Activated naive CD8-positive, alpha-beta T cell treated with anti-CD3 and anti-CD28 coated beads for 36 hours (primary cell): ENCODE measurements around the gene SLC6A3. TPM values are rescaled to one million over a fixed set of nuclear protein-coding genes. Genes with fewer than 3 reads are reported as not detected.

Experiments used
- DNase-seq: peaks from one replicate; pipeline ENCODE4 v3.0.0; 2021
- H3K27ac Mint-ChIP-seq: one replicate; pipeline ENCODE4 v1.8.0; 2022; ENCODE audit warnings: mild to moderate bottlenecking, moderate library complexity, mixed read lengths
- H3K27me3 Mint-ChIP-seq: one replicate; pipeline ENCODE4 v1.8.0; 2022; ENCODE audit warnings: mild to moderate bottlenecking, mixed read lengths
- H3K36me3 Mint-ChIP-seq: one replicate; pipeline ENCODE4 v1.8.0; 2021; ENCODE audit warnings: mild to moderate bottlenecking, mixed read lengths
- H3K4me1 Mint-ChIP-seq: one replicate; pipeline ENCODE4 v1.8.0; 2021; ENCODE audit warnings: mixed read lengths
- H3K4me3 Mint-ChIP-seq: one replicate; pipeline ENCODE4 v1.8.0; 2022; ENCODE audit warnings: mild to moderate bottlenecking, moderate library complexity, mixed read lengths
- H3K9me3 Mint-ChIP-seq: one replicate; pipeline ENCODE4 v1.8.0; 2022; ENCODE audit warnings: mixed read lengths
- total RNA-seq, 2 experiments: library from RNA; stranded (reverse); gene quantifications; one replicate each; pipeline ENCODE4 v1.2.3, GENCODE V29; 2021

Gene SLC6A3
- total RNA-seq, 2 experiments from 2014 or later: not detected

DNA sequence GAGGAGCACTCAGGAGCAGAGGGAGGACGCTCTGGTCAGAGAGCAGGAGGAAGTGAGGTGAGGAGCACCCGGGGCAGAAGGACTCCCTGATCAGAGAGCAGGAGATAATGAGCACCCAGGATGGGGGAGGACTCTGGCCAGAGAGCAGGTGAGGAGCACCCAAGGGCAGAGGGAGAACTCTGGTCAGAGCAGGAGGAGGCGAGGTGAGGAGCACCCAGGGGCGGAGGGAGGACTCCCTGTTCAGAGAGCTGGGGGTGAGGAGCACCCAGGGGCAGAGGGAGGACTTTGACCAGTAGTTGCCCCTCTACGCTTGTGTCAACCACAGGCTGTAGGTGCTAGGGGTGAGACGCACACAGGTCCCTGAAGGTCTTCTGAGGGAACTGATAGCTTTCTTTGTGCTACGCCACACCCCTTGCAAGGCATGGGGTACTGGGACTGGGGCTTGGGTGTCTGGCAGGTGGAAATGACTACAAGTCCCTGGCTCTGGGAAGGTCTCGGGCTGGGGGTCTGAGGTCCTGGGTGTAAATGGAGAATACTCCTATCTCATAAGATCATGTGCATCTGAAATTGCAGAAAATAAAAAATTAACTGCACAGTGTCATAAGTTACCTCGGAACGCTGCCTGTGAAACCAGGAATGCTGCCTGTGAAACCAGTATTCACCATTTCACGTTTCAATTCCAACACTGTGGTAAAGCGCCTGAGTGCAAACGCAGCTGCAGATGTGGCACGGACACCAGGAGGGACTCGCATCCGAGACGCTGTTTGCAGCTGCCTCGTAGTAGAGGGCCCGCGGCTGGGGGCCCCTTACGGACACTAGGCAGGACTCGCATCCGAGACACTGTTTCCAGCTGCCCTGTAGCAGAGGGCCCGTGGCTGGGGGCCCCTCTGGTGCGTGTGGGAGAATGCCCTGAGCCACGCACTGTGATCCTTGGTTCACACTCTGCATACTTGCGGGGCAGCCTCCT, 27.0 kb upstream of the SLC6A3 start:
- Mint-ChIP-seq H3K4me1 (no peaks in the 10 kb centered on the region), H3K27ac (no peak overlapping the region), H3K4me3 (no peak overlapping the region), H3K9me3 (no peaks in the 10 kb centered on the region), H3K27me3 (no peaks in the 10 kb centered on the region), H3K36me3 (peaks cover 16% of the 10 kb centered on the region)
- DNase-seq: no peak

- Mint-ChIP-seq H3K4me1 (no peaks in the 10 kb centered on the region), H3K36me3 (peaks cover 19% of the 10 kb centered on the region), H3K9me3 (no peaks in the 10 kb centered on the region), H3K27ac (no peak overlapping the region), H3K27me3 (no peaks in the 10 kb centered on the region), H3K4me3 (no peak overlapping the region)
- DNase-seq: no peak
Observed at GRCh38 chr5:1471240-1471853, 26.1 kb upstream of the SLC6A3 start.

GRCh38 chr5:1470762-1471211, 25.5 kb upstream of the SLC6A3 start:
- Mint-ChIP-seq H3K27me3 (no peaks in the 10 kb centered on the region), H3K27ac (no peak overlapping the region), H3K36me3 (peaks cover 22% of the 10 kb centered on the region), H3K9me3 (peaks cover 1% of the 10 kb centered on the region), H3K4me1 (no peaks in the 10 kb centered on the region), H3K4me3 (no peak overlapping the region)
- DNase-seq: no peak

GRCh38 chr5:1468629-1469527, 23.6 kb upstream of the SLC6A3 start:
- Mint-ChIP-seq H3K27me3 (no peaks in the 10 kb centered on the region), H3K27ac (no peak overlapping the region), H3K9me3 (peaks cover 11% of the 10 kb centered on the region), H3K36me3 (peaks cover 40% of the 10 kb centered on the region), H3K4me3 (no peak overlapping the region), H3K4me1 (no peaks in the 10 kb centered on the region)
- no peak for DNase-seq

DNA sequence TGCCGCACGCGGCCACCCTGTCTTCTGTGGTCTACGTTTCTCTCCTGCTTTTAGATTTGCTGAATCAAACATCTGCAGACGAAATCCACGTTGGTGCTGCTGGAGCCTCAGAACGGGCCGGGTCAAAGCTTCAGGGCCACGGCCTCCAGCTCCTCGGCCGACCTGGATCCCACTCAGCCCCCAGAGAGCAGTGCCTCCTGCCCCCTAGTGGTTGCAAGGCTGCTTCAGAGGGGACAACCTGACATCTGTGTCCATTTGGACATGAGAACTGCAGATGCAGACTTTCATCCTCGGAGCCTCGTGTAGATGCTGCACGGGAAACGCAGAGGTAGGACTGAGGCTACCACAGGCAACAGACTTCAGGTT, 23.0 kb upstream of the SLC6A3 start:
- Mint-ChIP-seq H3K4me1 (no peaks in the 10 kb centered on the region), H3K36me3 (peaks cover 40% of the 10 kb centered on the region), H3K9me3 (peaks cover 11% of the 10 kb centered on the region), H3K27me3 (no peaks in the 10 kb centered on the region), H3K27ac (no peak overlapping the region), H3K4me3 (no peak overlapping the region)
- peak; percentile 37 for DNase-seq

DNA sequence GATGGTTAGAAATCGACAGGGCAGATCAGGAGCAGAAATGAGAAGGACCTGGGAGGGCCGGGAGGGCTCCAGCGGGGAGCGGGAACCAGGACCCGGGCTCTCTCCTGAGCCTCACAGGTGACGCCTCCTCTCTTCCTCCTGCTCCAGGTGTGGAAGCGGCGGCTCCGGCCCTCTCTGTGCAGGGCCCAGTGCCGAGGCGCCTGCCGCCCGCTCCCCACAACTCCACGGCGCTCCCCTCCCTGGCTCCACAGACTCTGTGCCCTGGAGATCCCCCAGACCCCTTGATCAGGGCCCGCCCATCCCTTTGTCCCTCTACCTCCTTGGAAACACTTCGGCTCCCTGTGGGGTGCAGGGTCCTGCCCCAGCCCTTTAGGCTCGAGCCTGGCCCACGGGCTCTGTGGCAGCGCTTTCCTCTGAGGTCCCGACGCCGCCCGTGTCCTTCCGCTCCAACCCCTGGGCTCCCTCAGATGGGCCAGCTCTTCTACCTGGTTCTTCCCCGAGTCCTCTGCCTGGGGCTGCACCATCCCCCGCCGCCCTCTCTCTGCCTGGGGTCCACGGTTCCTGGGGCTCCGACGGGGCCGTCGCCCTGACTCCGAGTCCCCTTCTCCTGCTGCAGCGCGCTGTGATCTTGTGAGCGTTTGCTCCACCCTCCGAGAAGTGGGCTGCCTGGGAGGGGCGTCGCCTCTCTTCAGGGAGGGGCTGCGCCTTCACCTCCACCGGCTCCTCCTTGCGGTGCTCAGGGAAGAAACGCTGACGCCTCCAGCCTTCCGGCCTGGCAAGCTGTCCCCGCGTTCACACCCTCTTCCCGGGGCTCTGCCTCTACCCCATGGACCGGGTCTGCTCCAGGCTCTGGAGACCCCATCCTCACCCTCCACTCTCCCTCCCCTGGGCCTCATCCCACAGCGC, 22.4 kb upstream of the SLC6A3 start:
- DNase-seq: no peak
- no peaks in the 10 kb centered on the region for H3K4me1 Mint-ChIP-seq
- no peak overlapping the region for H3K4me3 Mint-ChIP-seq
- no peaks in the 10 kb centered on the region for H3K27me3 Mint-ChIP-seq
- peaks cover 39% of the 10 kb centered on the region for H3K36me3 Mint-ChIP-seq
- no peak overlapping the region for H3K27ac Mint-ChIP-seq
- H3K9me3 Mint-ChIP-seq: peaks cover 11% of the 10 kb centered on the region

GRCh38 chr5:1466631-1467265, 21.5 kb upstream of the SLC6A3 start:
- DNase-seq: no peak
- H3K4me1 Mint-ChIP-seq: no peaks in the 10 kb centered on the region
- no peaks in the 10 kb centered on the region for H3K27me3 Mint-ChIP-seq
- H3K9me3 Mint-ChIP-seq: peaks cover 11% of the 10 kb centered on the region
- no peak overlapping the region for H3K4me3 Mint-ChIP-seq
- peaks cover 36% of the 10 kb centered on the region for H3K36me3 Mint-ChIP-seq
- no peak overlapping the region for H3K27ac Mint-ChIP-seq

DNA sequence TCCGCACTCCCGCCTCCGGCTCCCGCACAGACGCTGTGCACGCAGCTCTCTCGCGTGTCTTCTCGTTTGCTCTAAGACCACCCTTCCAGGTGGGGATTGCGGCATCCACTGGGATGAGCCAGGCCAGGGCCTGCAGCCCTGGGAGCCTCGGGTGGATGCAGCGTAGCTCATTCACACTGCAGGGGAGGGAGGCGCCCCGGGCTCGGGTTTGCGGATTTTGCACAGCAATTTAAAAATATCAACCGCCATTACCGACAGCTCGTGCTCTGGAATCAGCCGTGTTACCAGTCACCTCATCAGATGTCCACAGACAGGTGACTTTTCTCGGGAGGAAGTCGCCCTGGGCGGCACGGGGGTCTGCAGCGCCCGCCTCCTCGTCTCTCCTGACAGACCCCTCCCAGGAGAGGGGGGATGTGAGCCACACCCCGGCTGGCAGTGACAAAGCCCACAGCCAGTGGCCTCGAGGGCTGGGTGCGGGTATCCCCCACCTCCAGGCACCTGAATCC, 20.8 kb upstream of the SLC6A3 start:
- Mint-ChIP-seq H3K36me3 (peaks cover 31% of the 10 kb centered on the region), H3K27me3 (no peaks in the 10 kb centered on the region), H3K9me3 (peaks cover 11% of the 10 kb centered on the region), H3K4me1 (no peaks in the 10 kb centered on the region), H3K27ac (no peak overlapping the region), H3K4me3 (no peak overlapping the region)
- no peak for DNase-seq

DNA sequence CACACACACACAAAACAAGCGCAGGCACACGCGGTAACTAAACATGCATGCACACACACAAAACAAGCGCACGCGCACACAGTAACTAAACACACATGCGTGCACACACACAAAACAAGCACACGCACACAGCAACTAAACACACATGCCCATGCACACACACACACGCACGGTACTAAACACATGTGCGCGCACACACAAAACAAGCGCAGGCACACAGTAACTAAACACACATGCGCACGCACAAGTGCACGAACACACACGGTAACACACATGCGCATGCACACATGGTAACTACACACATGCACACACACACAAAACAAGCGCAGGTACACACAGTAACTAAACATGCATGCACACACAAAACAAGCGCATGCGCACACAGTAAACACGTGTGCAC, 19.9 kb upstream of the SLC6A3 start:
- Mint-ChIP-seq H3K27ac (no peak overlapping the region), H3K36me3 (peaks cover 33% of the 10 kb centered on the region), H3K9me3 (peaks cover 11% of the 10 kb centered on the region), H3K4me1 (no peaks in the 10 kb centered on the region), H3K27me3 (no peaks in the 10 kb centered on the region), H3K4me3 (no peak overlapping the region)
- DNase-seq: no peak

DNA sequence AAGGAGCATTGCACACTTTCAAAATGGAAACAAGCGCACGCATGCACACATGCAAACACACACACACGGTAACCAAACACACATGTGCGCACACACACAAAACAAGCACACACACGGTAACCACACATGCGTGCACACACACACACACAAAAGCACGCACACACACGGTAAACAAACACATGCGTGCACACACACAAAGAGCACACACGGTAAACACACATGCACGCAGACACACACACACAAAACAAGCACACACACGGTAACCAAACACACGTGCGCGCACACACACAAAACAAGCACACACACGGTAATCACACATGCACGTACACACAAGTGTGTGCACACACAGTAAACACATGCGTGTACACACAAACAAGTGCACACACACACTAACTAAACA, 19.3 kb upstream of the SLC6A3 start:
- no peak for DNase-seq
- Mint-ChIP-seq H3K36me3 (peaks cover 33% of the 10 kb centered on the region), H3K27ac (no peak overlapping the region), H3K9me3 (peaks cover 11% of the 10 kb centered on the region), H3K4me1 (no peaks in the 10 kb centered on the region), H3K27me3 (no peaks in the 10 kb centered on the region), H3K4me3 (no peak overlapping the region)

DNA sequence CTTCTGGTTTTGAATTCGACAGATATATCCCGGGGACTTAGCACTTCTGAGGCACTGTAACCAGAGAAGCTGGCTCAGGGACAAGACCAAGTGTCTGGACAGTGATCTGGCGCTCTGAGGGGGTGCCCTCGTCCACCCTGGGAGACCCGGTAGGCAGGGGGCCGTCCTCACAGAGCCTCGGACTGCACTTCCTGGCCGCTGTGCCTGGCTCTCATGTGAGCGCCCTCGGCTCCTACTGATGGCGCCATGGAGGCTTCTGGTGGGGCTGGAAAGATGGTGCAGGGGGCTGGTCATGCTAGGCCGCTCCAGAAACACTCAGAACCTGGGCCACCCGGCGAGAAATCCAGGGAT, 18.8 kb upstream of the SLC6A3 start:
- DNase-seq: no peak

GRCh38 chr5:1463326-1464095, 18.3 kb upstream of the SLC6A3 start:
- Mint-ChIP-seq H3K27me3 (no peaks in the 10 kb centered on the region), H3K27ac (no peak overlapping the region), H3K9me3 (peaks cover 11% of the 10 kb centered on the region), H3K36me3 (peaks cover 33% of the 10 kb centered on the region), H3K4me1 (no peaks in the 10 kb centered on the region), H3K4me3 (no peak overlapping the region)
- DNase-seq: no peak

More for the DNA sequence above, 18.8 kb upstream of the SLC6A3 start:
- Mint-ChIP-seq H3K9me3 (peaks cover 11% of the 10 kb centered on the region), H3K27ac (no peak overlapping the region), H3K4me1 (no peaks in the 10 kb centered on the region), H3K27me3 (no peaks in the 10 kb centered on the region), H3K4me3 (no peak overlapping the region), H3K36me3 (peaks cover 33% of the 10 kb centered on the region)

- Mint-ChIP-seq H3K27ac (no peak overlapping the region), H3K4me1 (no peaks in the 10 kb centered on the region), H3K36me3 (peaks cover 29% of the 10 kb centered on the region), H3K4me3 (no peak overlapping the region), H3K9me3 (peaks cover 11% of the 10 kb centered on the region), H3K27me3 (no peaks in the 10 kb centered on the region)
- DNase-seq: no peak
Observed at GRCh38 chr5:1462358-1462757, 17.1 kb upstream of the SLC6A3 start.
